GM19372 (cell line): ENCODE results near the gene SCNN1G.
A peak's percentile ranks its signal among the peaks of the same experiment; 100 is the strongest.
"Not testable (repeated sequence)": the region's sequence is repeated elsewhere in the genome, so short reads cannot be mapped to it uniquely, and the experiment has no call there.

Experiments
- ATAC-seq: cut with Tn5 transposase; IDR thresholded peaks from one replicate; pipeline ENCODE4 v1.9.1; 2021; ENCODE audit warnings: mild to moderate bottlenecking, low read depth, moderate library complexity; ENCODE audit not compliant: unreplicated experiment

Gene SCNN1G

GRCh38 chr16:23182679-23183542, at the start of gene SCNN1G:
TSS of gene SCNN1G (plus strand) at chr16:23182745. CDS start at chr16:23186272, 3,527 bp downstream.
- ATAC-seq: no peak

GRCh38 chr16:23132775-23133463, 49.6 kb upstream of the SCNN1G start:
- ATAC-seq: no peak

GRCh38 chr16:23134274-23134673, 48.3 kb upstream of the SCNN1G start:
- ATAC-seq: no peak

GRCh38 chr16:23137256-23137655, 45.3 kb upstream of the SCNN1G start:
- no peak for ATAC-seq

- no peak for ATAC-seq
Observed at GRCh38 chr16:23137818-23138217, 44.7 kb upstream of the SCNN1G start.

GRCh38 chr16:23140107-23140506, 42.4 kb upstream of the SCNN1G start:
- no peak for ATAC-seq

GRCh38 chr16:23141033-23141432, 41.5 kb upstream of the SCNN1G start:
- no peak for ATAC-seq

- no peak for ATAC-seq
Observed at GRCh38 chr16:23141500-23141899, 41.0 kb upstream of the SCNN1G start.

GRCh38 chr16:23141959-23142740, 40.4 kb upstream of the SCNN1G start:
- ATAC-seq: no peak

- ATAC-seq: no peak
Observed at GRCh38 chr16:23143391-23143790, 39.2 kb upstream of the SCNN1G start.

- not testable (repeated sequence) for ATAC-seq
Observed at GRCh38 chr16:23144393-23144792, 38.2 kb upstream of the SCNN1G start.

GRCh38 chr16:23145186-23145585, 37.4 kb upstream of the SCNN1G start:
- no peak for ATAC-seq

GRCh38 chr16:23145608-23146007, 36.9 kb upstream of the SCNN1G start:
- no peak for ATAC-seq

- ATAC-seq: no peak
Observed at GRCh38 chr16:23146877-23147601, 35.5 kb upstream of the SCNN1G start.

- no peak for ATAC-seq
Observed at GRCh38 chr16:23147666-23148065, 34.9 kb upstream of the SCNN1G start.

- ATAC-seq: no peak
Observed at GRCh38 chr16:23148166-23148512, 34.4 kb upstream of the SCNN1G start.

GRCh38 chr16:23148513-23149266, 33.9 kb upstream of the SCNN1G start:
- peak; percentile 34 for ATAC-seq

GRCh38 chr16:23149267-23149992, 33.1 kb upstream of the SCNN1G start, which contains the start of gene USP31:
TSS of gene USP31 (minus strand) at chr16:23149452. CDS start at chr16:23149270, 182 bp downstream.
- peak; percentile 92 for ATAC-seq

- ATAC-seq: no peak
Observed at GRCh38 chr16:23149993-23150364, 32.6 kb upstream of the SCNN1G start.
